LNCAP (cell line): ENCODE results near the gene LAMA2.

ENCODE experiments used
- TF ChIP-seq, protein P1 (sequence below): fragments of 450-650 bp; IDR thresholded peaks from 2 replicates; pipeline ENCODE4 v1.5.1; 2017; ENCODE audit warnings: mild to moderate bottlenecking

Gene LAMA2

DNA sequence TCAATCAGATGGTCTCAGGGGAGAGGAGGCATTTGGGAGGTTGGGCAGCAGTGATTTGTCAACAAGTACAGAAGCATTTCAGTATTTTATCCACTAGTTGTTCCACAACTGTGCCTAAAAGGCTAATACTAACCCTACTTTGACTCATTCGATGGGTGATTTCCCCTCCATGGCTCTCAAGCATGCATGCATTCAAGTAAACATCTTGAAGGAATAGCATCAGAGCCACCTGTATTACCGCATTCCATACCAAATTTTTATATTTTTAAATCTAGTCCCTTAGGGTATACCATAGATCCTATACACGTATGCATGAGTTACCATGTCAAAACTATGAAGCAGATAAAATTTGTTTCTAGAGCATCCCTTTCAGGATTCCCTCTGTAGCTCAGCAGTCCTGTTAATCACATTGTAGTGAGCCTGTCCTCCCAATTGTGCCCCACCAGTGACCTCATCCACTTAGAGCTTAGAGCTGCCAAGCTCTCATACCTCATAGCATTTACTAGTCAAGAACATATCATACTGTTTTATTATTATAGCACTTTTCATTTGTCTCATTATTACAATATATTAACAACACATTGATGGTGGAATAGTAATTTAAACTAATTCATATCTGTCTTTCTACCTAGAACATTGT, 213.8 kb downstream of the LAMA2 start:
- TF ChIP-seq, protein P1, sequence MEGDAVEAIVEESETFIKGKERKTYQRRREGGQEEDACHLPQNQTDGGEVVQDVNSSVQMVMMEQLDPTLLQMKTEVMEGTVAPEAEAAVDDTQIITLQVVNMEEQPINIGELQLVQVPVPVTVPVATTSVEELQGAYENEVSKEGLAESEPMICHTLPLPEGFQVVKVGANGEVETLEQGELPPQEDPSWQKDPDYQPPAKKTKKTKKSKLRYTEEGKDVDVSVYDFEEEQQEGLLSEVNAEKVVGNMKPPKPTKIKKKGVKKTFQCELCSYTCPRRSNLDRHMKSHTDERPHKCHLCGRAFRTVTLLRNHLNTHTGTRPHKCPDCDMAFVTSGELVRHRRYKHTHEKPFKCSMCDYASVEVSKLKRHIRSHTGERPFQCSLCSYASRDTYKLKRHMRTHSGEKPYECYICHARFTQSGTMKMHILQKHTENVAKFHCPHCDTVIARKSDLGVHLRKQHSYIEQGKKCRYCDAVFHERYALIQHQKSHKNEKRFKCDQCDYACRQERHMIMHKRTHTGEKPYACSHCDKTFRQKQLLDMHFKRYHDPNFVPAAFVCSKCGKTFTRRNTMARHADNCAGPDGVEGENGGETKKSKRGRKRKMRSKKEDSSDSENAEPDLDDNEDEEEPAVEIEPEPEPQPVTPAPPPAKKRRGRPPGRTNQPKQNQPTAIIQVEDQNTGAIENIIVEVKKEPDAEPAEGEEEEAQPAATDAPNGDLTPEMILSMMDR, result no peak

DNA sequence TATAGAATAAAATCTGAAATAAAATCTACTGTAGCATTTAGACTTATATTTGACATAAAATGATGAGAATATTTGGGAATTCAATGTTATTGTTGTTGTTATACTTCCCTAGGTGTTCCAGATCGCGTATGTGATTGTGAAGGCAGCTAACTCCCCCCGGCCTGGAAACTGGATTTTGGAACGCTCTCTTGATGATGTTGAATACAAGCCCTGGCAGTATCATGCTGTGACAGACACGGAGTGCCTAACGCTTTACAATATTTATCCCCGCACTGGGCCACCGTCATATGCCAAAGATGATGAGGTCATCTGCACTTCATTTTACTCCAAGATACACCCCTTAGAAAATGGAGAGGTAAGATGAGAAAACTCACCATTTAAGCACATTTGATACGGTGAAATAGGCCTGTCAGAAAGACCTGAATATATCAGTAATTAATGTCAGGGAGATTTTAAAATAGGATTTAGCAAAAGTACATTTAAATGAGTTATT, 215.2 kb downstream of the LAMA2 start:
- TF ChIP-seq, protein P1, result no peak

DNA sequence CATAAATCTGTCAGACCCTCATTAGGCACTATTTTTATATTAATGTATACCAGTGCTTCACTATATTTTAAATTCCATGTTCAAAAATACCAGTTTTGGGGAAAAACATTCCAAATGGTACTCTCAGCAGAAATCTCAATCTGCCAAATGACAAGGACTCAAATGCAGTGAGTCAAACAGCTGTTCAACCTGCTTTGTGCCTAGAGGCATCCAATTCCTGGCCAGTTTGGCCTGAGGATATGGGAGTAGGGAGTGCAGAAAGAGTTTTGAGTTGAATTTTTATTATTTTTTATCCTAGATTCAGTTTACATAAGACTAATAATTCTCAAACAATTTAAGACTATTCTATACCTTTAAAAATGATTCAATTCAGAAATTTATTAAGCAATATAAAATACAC, 216.8 kb downstream of the LAMA2 start:
- TF ChIP-seq, protein P1, result no peak

DNA sequence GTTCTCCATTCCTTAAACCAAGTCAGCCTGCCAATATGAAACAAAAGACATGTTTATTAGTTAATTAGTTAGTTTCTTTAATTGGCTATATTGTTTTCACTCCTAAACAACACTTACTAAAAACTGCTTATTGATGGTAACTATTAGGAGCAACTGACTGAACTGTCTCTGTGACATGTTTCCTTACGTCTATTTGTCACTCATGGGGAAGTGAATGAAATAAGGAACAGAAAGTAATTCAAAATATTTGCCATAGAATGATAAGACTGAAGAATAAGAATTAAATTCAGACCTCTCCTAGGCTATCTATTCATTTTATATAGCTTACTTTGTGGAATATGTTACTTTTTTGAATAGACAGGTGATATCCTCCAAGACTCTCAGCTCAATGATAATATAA, 217.2 kb downstream of the LAMA2 start:
- TF ChIP-seq, protein P1, result no peak

DNA sequence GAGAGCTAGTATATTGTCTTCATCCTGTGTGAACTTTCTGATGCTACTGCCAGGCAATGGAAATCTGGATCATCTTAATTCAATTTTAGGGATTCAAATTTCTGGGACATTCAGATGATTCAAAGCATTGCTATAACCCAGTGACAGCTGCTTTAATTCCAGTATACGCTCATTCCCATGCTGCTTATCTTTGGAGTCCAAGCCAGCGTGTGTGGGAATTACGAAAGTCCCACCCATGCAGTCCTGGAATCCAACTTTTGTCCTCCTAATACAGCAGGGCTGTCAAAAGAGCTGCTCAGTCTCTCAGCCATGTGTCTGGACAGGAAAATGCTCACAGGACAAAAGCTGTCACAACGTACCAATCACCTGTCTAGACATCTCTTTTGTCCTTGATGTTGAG, 219.8 kb downstream of the LAMA2 start:
- TF ChIP-seq, protein P1, result no peak

DNA sequence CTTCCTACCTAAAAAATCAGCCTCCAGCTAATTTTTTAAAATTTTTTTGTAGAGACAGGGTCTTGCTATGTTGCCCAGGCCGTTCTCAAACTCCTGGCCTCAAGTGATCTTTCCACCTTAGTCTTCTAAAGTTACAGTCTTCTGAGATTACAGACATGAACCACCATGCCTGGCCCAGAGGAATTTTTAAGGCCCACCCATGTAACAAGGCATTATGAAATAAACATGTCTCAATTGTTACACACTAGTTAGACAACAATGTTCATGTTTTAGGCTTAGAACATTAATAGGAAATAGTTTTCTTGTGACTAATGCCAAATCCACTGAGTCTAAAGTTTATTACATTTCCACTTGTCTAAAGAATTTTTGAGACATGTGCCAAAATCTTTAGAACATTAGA, 221.2 kb downstream of the LAMA2 start:
- TF ChIP-seq, protein P1, result no peak

DNA sequence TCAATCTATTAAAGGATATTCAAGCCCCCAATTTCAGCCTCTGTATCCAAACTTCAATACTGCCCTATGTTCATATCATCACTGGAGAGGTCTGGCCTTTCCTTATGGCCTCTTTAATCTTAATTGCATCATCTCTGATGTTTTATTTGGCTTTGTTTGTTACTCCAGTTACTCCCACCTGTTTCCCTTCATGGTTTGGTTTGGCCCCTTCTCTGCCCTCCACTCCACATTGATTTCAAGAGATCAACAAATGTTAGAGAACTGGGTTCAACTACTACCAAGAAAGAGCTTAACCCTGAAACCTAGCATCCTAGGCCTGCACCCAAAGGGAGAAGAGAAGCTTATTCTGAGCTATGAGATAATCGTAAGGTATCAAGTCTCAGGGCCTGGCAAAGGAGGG, 221.6 kb downstream of the LAMA2 start:
- TF ChIP-seq, protein P1, result no peak

DNA sequence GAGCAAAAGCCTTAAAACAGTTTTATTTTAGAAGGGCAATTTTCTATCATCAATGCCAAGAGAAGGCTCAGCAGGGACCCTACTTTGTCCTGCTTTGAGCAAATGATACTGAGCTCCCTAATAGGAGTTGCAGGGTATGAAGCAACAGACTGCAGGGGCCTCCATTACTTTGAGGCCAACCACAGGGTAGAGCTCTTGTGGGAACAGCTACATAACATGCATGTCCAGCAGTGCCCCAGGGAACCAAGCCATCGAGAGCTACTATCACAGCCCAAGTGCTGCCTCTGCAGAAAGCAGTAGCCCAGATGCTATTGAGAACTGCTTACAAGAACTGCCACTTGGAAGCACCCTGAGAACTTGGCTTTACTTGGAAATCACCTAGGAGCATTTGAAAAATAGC, 222.1 kb downstream of the LAMA2 start:
- TF ChIP-seq, protein P1, result no peak
